Smooth muscle cell (in vitro differentiated cells): ENCODE measurements around the gene NEGR1. TPM values are rescaled to one million over a fixed set of nuclear protein-coding genes. Genes with fewer than 3 reads are reported as not detected.

Experiments
- DNase-seq: peaks from one replicate; lab custom pipeline; 2025; ENCODE audit not compliant: unreplicated experiment; lab: John Stamatoyannopoulos, UW
- H2AFZ ChIP-seq: fragments of 200-600 bp; sonication (generic); 2 replicates; pipeline ENCODE4 v1.6.0; 2016; ENCODE audit warnings: antibody characterized with exemption, low read depth, mild to moderate bottlenecking
- H3F3A ChIP-seq: fragments of 200-600 bp; sonication (generic); 2 replicates; pipeline ENCODE4 v1.6.0; 2017; ENCODE audit warnings: antibody characterized with exemption, low read depth
- H3K27ac ChIP-seq: fragments of 200-600 bp; sonication (generic); 2 replicates; pipeline ENCODE4 v1.5.1; 2016; ENCODE audit warnings: low read depth, mild to moderate bottlenecking
- H3K27me3 ChIP-seq: fragments of 200-600 bp; sonication (generic); 2 replicates; pipeline ENCODE4 v1.6.1; 2016; ENCODE audit warnings: low read depth, mild to moderate bottlenecking
- H3K36me3 ChIP-seq: fragments of 200-600 bp; sonication (generic); 2 replicates; pipeline ENCODE4 v1.5.1; 2016; ENCODE audit warnings: low read depth
- H3K4me1 ChIP-seq: fragments of 200-600 bp; sonication (generic); 2 replicates; pipeline ENCODE4 v1.5.1; 2016; ENCODE audit warnings: low read depth
- H3K4me2 ChIP-seq: fragments of 200-600 bp; sonication (generic); 2 replicates; pipeline ENCODE4 v1.6.0; 2016; ENCODE audit warnings: mild to moderate bottlenecking
- H3K4me3 ChIP-seq: fragments of 200-600 bp; sonication (generic); 2 replicates; pipeline ENCODE4 v1.5.1; 2016; ENCODE audit warnings: mild to moderate bottlenecking
- H3K79me2 ChIP-seq: fragments of 200-600 bp; sonication (generic); 2 replicates; pipeline ENCODE4 v1.6.0; 2016; ENCODE audit warnings: low read depth, mild to moderate bottlenecking
- H3K9ac ChIP-seq: fragments of 200-600 bp; sonication (generic); 2 replicates; pipeline ENCODE4 v1.6.0; 2016; ENCODE audit warnings: low read depth
- H3K9me3 ChIP-seq: fragments of 200-600 bp; sonication (generic); replicated peaks from 2 replicates; pipeline ENCODE4 v1.5.1; 2016; ENCODE audit warnings: low read depth
- H4K20me1 ChIP-seq: fragments of 200-600 bp; sonication (generic); 2 replicates; pipeline ENCODE4 v1.6.0; 2016; ENCODE audit warnings: low read depth
- CTCF ChIP-seq: fragments of 200-600 bp; sonication (generic); IDR thresholded peaks from 2 replicates; pipeline ENCODE4 v1.5.1; 2017; ENCODE audit warnings: borderline replicate concordance, mild to moderate bottlenecking, antibody characterized with exemption; ENCODE audit not compliant: insufficient read depth, poor library complexity, severe bottlenecking
- WGBS: methylation state at CpG from one replicate; pipeline ENCODE4 v1.1.7; 2016; ENCODE audit warnings: low lambda C conversion rate; 5-methylcytosine and 5-hydroxymethylcytosine counted together
- polyA plus RNA-seq: library from polyadenylated mRNA; unstranded; fragments of >200 nt; fragmentation: Nextera tagmentation; extraction: Ambion mirVana; gene quantifications from 2 replicates; pipeline ENCODE4 v1.2.1, GENCODE V29; 2016
- total RNA-seq: library from RNA; depleted of rRNA; stranded (reverse); fragments of >200 nt; gene quantifications from 2 replicates; pipeline ENCODE4 v1.2.3, GENCODE V29; 2014

NEGR1 gene
- total and polyA plus RNA-seq, 2 experiments from 2014 or later: 0.02 to 0.09 TPM

- H3K4me3 ChIP-seq: no peak overlapping the region
- H3K27ac ChIP-seq: no peak overlapping the region
- H3K9me3 ChIP-seq: no peaks in the 10 kb centered on the region
- no peak overlapping the region for H2AFZ ChIP-seq
- peaks cover 4% of the 10 kb centered on the region for H3F3A ChIP-seq
- no peaks in the 10 kb centered on the region for H4K20me1 ChIP-seq
- no peak for TF ChIP-seq CTCF
- no peak overlapping the region for H3K9ac ChIP-seq
- no peaks in the 10 kb centered on the region for H3K4me1 ChIP-seq
- no peaks in the 10 kb centered on the region for H3K36me3 ChIP-seq
- no peaks in the 10 kb centered on the region for H3K79me2 ChIP-seq
- DNase-seq: no peak
- H3K4me2 ChIP-seq: no peak overlapping the region
- peaks cover 33% of the 10 kb centered on the region for H3K27me3 ChIP-seq
Measured at GRCh38 chr1:72280131-72280530, 2.2 kb downstream of the NEGR1 start.

GRCh38 chr1:72278461-72278860 lies 3.9 kb downstream of the NEGR1 start:
- Histone ChIP-seq H3F3A (no peaks in the 10 kb centered on the region), H3K4me2 (no peak overlapping the region), H4K20me1 (no peaks in the 10 kb centered on the region), H3K27me3 (peaks cover 33% of the 10 kb centered on the region), H3K9me3 (no peaks in the 10 kb centered on the region), H3K4me3 (no peak overlapping the region), H2AFZ (no peak overlapping the region), H3K36me3 (no peaks in the 10 kb centered on the region), H3K9ac (no peak overlapping the region), H3K27ac (no peak overlapping the region), H3K4me1 (no peaks in the 10 kb centered on the region), H3K79me2 (no peaks in the 10 kb centered on the region)
- no peak for TF ChIP-seq CTCF
- DNase-seq: no peak

GRCh38 chr1:72271555-72272085 lies 10.7 kb downstream of the NEGR1 start:
- no peak for TF ChIP-seq CTCF

DNA sequence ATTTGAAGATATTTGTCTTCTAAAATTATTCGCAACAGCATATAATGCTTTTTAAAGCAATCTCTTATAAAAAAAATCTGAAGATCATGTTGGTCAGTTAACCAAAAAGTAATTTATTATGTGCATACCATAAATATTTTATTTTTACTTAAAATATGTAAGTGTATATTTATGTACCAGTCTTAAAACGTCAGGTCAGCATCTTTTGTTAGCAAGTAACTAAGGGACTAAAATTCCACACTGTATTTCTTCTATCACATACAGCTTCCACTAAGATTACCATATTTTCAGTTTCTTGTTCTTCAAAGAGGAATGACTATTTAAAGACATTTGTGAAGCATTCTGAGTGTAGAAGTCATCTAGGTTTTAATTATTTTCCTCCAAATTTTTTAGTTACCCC lies 19.6 kb downstream of the NEGR1 start:
- WGBS: 68% methylated on average over 2 of the region's 2 CpGs
- Histone ChIP-seq H3K4me3 (no peak overlapping the region), H3K4me2 (no peak overlapping the region), H3K9me3 (no peaks in the 10 kb centered on the region), H3K27me3 (no peaks in the 10 kb centered on the region), H2AFZ (no peak overlapping the region), H3K36me3 (no peaks in the 10 kb centered on the region), H3K4me1 (no peaks in the 10 kb centered on the region), H3K27ac (no peak overlapping the region), H3F3A (no peaks in the 10 kb centered on the region), H3K79me2 (no peaks in the 10 kb centered on the region), H4K20me1 (no peaks in the 10 kb centered on the region), H3K9ac (no peak overlapping the region)
- DNase-seq: no peak
- no peak for TF ChIP-seq CTCF

More at GRCh38 chr1:72271555-72272085, 10.7 kb downstream of the NEGR1 start:
- H3K27ac ChIP-seq: no peak overlapping the region
- H3K9ac ChIP-seq: no peak overlapping the region
- no peaks in the 10 kb centered on the region for H3K79me2 ChIP-seq
- H3K4me2 ChIP-seq: no peak overlapping the region
- no peaks in the 10 kb centered on the region for H4K20me1 ChIP-seq
- no peak overlapping the region for H2AFZ ChIP-seq
- H3F3A ChIP-seq: no peaks in the 10 kb centered on the region
- H3K4me3 ChIP-seq: no peak overlapping the region
- H3K36me3 ChIP-seq: no peaks in the 10 kb centered on the region
- DNase-seq: no peak
- no peaks in the 10 kb centered on the region for H3K27me3 ChIP-seq
- WGBS: 68% methylated on average over 6 of the region's 6 CpGs
- no peaks in the 10 kb centered on the region for H3K9me3 ChIP-seq
- H3K4me1 ChIP-seq: no peaks in the 10 kb centered on the region
